ENCODE data around the gene TUFT1. TPM values are rescaled to one million over a fixed set of nuclear protein-coding genes. Genes with fewer than 3 reads are reported as not detected.

Gene TUFT1
- total and polyA plus RNA-seq, 2 of the 13 experiments (the other 11 are each of a cell fraction or from before 2014, with no cell fraction given): 6.4 to 7.3 TPM

DNA sequence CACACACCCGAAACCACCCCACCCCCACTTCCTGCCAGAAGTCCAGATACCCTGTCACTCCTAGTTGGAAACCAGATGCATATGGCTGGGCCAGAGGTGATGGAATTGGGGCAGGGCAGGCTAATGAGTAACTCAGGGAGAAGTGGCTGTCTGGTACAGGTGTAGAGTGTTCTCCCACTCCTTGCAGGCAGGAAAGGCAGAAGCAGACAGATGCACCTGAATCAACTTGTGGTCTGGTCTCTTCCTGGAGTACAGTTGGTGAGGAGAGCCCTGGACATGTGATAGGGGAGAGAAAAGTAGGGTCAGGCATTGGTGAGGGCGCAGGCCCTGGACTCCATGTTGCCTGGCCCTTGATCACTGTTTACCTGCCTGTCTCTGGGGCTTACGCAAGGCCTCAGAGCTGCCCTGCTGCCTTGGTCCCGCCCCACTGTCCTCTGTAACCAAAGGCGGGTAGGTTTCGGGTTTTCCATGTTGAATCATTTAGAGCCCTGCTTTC is 26.4 kb upstream of the TUFT1 start (continued):
- TF ChIP-seq, protein P1, sequence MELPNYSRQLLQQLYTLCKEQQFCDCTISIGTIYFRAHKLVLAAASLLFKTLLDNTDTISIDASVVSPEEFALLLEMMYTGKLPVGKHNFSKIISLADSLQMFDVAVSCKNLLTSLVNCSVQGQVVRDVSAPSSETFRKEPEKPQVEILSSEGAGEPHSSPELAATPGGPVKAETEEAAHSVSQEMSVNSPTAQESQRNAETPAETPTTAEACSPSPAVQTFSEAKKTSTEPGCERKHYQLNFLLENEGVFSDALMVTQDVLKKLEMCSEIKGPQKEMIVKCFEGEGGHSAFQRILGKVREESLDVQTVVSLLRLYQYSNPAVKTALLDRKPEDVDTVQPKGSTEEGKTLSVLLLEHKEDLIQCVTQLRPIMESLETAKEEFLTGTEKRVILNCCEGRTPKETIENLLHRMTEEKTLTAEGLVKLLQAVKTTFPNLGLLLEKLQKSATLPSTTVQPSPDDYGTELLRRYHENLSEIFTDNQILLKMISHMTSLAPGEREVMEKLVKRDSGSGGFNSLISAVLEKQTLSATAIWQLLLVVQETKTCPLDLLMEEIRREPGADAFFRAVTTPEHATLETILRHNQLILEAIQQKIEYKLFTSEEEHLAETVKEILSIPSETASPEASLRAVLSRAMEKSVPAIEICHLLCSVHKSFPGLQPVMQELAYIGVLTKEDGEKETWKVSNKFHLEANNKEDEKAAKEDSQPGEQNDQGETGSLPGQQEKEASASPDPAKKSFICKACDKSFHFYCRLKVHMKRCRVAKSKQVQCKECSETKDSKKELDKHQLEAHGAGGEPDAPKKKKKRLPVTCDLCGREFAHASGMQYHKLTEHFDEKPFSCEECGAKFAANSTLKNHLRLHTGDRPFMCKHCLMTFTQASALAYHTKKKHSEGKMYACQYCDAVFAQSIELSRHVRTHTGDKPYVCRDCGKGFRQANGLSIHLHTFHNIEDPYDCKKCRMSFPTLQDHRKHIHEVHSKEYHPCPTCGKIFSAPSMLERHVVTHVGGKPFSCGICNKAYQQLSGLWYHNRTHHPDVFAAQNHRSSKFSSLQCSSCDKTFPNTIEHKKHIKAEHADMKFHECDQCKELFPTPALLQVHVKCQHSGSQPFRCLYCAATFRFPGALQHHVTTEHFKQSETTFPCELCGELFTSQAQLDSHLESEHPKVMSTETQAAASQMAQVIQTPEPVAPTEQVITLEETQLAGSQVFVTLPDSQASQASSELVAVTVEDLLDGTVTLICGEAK (IDR thresholded peaks at IDR 0.05): no peak
- TF ChIP-seq, protein P1 (CRISPR knock-in tag; IDR thresholded peaks at IDR 0.05): no peak; the same call in 1 of the 2 replicates
- TF ChIP-seq, protein P2, sequence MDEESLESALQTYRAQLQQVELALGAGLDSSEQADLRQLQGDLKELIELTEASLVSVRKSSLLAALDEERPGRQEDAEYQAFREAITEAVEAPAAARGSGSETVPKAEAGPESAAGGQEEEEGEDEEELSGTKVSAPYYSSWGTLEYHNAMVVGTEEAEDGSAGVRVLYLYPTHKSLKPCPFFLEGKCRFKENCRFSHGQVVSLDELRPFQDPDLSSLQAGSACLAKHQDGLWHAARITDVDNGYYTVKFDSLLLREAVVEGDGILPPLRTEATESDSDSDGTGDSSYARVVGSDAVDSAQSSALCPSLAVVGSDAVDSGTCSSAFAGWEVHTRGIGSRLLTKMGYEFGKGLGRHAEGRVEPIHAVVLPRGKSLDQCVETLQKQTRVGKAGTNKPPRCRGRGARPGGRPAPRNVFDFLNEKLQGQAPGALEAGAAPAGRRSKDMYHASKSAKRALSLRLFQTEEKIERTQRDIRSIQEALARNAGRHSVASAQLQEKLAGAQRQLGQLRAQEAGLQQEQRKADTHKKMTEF (CRISPR knock-in tag; IDR thresholded peaks at IDR 0.05): peak; percentile 59
- TF ChIP-seq, protein P3, sequence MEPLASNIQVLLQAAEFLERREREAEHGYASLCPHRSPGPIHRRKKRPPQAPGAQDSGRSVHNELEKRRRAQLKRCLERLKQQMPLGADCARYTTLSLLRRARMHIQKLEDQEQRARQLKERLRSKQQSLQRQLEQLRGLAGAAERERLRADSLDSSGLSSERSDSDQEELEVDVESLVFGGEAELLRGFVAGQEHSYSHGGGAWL (CRISPR knock-in tag; IDR thresholded peaks at IDR 0.05): peak; percentile 33; the same call in 1 of the 2 replicates
- TF ChIP-seq ZNF841 (CRISPR knock-in tag; IDR thresholded peaks at IDR 0.05; ENCODE audit: borderline replicate concordance) (no peak), FOXK2 (IDR thresholded peaks at IDR 0.05) (no peak; the same call in 1 of the 2 replicates), PBX3 (CRISPR knock-in tag; IDR thresholded peaks at IDR 0.05; ENCODE audit: borderline replicate concordance) (no peak), ZBTB7A (CRISPR knock-in tag; IDR thresholded peaks at IDR 0.05) (0 out of 2 replicates have a peak, but pooled peaks have one; percentile 27), HOXA3 (CRISPR knock-in tag; IDR thresholded peaks at IDR 0.05) (peak; percentile 91), ZNF33B (CRISPR knock-in tag; IDR thresholded peaks at IDR 0.05) (no peak), ARNTL (CRISPR knock-in tag; IDR thresholded peaks at IDR 0.05) (peak; percentile 79), MEIS1 (CRISPR knock-in tag; IDR thresholded peaks at IDR 0.05; ENCODE audit: borderline replicate concordance) (peak; percentile 83; the same call in 1 of the 2 replicates), GABPB1 (CRISPR knock-in tag; IDR thresholded peaks at IDR 0.05) (peak; percentile 0; the same call in 1 of the 2 replicates)
- TF ChIP-seq, protein P4, sequence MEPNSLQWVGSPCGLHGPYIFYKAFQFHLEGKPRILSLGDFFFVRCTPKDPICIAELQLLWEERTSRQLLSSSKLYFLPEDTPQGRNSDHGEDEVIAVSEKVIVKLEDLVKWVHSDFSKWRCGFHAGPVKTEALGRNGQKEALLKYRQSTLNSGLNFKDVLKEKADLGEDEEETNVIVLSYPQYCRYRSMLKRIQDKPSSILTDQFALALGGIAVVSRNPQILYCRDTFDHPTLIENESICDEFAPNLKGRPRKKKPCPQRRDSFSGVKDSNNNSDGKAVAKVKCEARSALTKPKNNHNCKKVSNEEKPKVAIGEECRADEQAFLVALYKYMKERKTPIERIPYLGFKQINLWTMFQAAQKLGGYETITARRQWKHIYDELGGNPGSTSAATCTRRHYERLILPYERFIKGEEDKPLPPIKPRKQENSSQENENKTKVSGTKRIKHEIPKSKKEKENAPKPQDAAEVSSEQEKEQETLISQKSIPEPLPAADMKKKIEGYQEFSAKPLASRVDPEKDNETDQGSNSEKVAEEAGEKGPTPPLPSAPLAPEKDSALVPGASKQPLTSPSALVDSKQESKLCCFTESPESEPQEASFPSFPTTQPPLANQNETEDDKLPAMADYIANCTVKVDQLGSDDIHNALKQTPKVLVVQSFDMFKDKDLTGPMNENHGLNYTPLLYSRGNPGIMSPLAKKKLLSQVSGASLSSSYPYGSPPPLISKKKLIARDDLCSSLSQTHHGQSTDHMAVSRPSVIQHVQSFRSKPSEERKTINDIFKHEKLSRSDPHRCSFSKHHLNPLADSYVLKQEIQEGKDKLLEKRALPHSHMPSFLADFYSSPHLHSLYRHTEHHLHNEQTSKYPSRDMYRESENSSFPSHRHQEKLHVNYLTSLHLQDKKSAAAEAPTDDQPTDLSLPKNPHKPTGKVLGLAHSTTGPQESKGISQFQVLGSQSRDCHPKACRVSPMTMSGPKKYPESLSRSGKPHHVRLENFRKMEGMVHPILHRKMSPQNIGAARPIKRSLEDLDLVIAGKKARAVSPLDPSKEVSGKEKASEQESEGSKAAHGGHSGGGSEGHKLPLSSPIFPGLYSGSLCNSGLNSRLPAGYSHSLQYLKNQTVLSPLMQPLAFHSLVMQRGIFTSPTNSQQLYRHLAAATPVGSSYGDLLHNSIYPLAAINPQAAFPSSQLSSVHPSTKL (CRISPR knock-in tag; IDR thresholded peaks at IDR 0.05): peak; percentile 60
